GM21381 (cell line): ENCODE data around the gene CCDC85C.

Experiments used
- ATAC-seq: cut with Tn5 transposase; IDR thresholded peaks from one replicate; pipeline ENCODE4 v1.9.1; 2021; ENCODE audit warnings: mild to moderate bottlenecking, moderate library complexity; ENCODE audit not compliant: unreplicated experiment

CCDC85C gene

DNA sequence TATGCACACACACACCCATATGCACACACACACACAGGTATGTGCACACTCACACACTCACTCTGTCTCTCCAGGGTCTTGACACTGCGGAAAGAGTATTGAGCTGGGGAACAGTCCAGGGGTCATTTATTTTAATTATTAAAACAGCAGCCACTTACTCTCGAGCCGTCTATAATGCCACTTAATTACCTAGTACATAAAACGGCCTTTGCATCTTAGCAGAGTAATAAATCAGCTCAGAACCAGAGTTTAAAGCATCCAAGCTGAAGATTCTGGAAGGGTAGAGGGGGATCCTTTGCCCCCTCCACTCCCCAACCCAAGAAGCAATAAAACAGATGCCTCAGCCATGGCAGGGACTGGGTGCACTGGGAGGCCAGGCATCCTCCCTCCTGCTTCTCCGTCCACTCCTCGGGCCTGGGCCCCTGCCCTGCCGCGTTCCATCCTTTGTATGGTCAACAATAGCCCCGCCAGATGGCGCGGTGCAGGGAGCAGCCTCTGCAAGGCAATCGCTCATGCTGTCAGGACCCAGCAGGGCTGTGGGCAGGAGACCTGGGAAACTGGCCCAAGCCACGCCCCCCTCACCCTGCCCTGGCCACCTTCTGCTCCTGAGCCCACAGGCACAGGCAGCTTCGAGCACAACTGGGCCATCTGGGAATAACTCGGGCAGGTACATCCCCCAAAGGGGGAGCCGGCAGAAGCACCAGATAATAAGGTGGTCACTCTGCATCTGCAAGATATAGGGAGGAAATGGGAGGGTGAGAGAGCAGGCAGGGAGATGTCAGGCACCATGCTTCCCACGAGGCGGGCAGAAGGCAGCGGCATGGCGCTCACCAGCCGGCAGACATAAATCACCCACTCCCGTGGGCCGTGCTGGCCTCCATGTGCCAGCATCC lies 40.9 kb downstream of the CCDC85C start:
- ATAC-seq, result no peak

DNA sequence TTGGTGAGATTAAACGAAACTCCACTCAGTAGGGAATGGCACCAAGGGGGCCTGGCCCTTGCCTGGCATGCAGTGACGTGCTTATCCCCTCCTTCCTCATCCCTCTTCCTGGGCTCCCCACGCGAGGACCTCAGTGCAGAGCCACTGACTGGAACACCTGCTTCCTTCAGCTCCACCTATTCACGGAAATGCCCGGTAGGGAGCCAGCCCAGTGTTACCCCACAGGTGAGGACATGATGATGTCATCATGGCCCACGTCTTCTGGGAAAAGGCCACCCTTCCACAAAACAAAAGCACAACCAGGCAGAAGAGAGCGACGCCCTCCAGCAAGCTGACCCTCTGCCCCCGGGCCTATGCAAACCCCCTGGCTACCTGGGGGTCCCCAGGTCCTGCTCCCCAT lies 42.1 kb downstream of the CCDC85C start:
- no peak for ATAC-seq

DNA sequence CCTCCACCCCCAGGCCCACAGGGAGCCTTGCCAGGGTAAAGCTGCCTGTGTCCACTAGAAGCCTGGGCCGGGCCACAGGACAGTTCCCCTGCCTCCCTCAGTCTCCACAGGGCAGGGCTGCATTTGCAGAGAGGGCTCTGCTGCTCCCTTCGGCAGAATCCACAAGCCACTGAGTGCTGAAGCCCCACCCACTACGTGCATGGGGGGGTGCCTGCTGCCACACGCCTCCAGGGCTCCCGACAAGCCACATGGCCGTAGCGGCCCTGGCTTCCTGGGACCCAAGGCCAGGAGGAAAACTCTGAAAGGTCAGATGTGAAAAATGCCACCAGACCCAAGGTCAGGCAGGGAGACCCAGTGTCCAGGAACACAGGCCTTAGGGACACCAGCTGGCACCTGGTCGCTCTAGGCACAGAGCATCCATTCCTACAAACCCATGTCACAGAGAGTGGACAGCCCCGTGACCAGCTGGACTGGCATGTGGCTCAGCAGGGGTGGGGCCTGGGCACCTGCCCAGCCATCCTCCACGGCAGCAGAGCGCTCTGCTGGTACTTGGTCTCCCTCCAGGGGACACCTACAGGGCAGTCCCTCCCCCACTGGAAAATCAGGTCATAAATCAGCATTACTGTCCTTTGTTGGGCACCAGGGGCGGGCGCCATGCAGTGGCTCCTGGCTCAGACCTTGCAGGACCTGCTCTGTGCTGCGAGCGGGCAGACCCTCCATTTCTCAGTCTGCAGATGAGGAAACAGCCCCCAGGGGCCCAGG lies 42.9 kb downstream of the CCDC85C start:
- no peak for ATAC-seq

DNA sequence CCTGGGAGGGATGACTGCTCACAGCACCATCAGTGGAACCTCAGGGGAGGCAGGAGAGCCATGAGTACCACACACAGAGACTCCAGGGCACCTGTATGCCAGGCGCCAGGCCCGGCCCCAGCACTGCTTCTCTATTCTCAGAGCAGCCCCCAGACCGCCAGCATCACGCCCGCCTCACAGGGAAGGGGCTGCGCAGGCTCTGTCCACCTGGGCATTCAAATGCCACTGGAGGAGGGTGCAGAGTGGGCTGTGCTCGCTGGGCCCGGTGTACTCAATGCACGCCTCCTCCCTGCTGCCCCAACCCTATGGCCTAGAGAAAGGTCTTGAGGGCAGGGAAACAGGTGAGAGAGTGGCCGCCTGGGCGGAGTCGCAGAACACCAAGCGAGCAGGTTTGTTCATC lies 43.6 kb downstream of the CCDC85C start:
- ATAC-seq, result no peak

DNA sequence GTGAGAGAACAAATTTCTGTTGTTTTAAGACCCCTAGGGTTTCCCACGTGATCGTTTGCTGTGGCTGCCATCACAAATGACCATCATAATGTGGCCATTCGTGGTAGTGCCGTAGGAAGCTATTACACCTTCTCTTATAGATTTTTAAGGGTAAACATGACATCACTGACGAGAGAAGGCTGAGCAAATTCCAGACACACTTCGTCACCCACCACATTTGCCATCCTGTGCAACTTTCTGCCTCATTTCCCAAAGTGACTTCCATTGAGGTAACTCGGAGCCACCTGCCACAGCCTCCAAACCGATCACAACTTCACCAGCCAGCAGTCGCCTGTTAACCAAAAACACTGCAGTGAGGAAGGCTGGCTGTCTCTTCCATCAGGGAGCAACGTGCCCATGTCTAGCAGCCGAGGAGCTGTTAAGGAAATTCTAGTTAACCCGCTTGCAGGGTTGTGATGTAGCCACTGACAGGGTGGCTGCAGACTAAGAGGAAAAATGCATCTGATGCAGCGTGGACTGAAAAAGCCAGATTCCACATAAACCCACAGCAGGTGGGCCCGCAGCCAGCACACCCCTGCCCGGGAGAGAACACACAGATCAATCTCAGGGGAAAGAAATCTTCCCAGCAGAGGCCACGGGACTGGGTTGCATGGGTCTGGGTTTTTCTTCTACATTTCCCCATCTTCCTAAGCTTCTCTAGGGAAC lies 44.6 kb downstream of the CCDC85C start:
- ATAC-seq, result no peak

DNA sequence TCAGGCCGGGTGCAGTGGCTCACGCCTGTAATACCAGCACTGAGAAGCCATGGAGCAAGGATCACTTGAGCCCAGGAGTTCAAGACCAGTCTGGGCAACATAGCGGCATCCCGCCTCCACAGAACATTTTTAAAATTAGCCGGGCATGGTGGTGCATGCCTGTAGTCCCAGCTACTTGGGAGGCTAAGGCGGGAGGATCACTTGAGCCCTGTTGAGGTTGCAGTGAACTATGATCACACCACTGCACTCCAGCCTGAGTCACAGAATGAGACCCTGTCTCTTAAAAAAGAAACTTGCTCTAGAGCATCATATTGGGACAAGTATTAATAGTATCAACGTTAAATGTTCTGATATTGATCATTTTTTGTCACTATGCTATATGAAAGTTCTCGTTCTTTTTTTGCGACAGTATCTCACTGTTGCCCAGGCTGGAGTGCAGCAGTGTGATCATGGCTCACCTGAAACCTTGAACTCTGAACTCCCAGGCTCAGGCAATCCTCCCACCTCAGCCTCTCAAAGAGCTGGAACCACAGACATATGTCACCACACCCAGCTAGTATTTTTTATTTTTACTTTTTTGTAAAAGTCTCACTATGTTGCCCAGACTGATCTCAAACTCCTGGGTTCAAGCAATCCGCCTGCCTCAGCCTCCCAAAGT lies 47.7 kb downstream of the CCDC85C start:
- no peak for ATAC-seq

DNA sequence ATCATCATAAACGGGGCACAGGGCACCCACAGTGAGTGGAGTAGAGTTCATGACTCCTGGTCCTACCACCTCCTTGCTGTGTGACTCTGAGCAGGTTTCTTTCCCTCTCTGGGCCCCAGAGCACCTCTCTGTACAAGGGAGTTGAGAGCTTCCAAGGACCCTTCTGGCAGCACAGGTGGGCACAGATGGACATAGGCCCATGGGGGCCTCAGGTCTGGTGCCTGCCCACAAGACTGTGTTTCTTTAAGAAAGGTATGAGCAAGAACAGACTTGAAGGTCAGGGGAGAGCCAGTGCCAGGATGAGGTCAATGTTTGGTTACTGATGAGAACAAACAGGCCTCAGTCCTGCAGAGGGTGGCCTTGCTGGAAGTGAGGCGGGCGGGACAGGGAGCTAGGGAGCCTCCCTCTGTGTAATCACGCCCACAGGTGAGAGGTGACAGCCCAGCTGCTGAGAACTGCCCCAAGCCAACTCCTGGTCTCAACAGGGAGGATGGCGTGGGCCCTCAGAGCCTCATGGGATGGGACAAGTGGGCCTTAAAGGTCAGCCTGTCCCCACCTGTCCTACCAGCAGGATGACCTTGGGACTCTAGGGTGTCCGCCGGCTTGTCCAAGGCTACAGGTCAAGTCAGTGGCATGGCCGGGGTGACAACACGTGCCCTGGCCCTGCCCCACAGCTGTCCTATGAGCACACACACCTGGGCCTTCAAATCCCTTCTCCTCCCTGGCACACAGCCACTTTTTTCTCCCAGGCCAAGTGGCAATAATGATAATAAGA lies 49.1 kb downstream of the CCDC85C start:
- ATAC-seq, result no peak

DNA sequence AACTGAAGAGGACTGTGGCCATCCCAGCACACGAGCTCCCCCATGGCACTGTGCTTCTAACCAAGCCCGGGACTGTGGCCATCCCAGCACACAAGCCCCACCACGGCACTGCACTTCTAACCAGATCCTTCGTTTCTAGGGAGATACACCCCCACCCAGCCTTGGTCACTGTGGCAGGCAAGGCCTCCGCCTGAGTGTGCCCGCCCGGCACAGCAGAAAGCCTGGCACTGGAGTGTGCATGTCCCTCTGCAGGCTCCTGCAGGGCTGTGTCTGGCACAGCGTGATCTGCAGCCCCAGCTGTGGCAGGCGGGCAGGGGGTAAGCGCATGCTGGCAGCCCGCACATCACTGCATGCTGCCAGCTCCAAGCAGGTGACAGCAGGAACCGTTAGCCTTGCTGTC lies 49.8 kb downstream of the CCDC85C start:
- no peak for ATAC-seq

DNA sequence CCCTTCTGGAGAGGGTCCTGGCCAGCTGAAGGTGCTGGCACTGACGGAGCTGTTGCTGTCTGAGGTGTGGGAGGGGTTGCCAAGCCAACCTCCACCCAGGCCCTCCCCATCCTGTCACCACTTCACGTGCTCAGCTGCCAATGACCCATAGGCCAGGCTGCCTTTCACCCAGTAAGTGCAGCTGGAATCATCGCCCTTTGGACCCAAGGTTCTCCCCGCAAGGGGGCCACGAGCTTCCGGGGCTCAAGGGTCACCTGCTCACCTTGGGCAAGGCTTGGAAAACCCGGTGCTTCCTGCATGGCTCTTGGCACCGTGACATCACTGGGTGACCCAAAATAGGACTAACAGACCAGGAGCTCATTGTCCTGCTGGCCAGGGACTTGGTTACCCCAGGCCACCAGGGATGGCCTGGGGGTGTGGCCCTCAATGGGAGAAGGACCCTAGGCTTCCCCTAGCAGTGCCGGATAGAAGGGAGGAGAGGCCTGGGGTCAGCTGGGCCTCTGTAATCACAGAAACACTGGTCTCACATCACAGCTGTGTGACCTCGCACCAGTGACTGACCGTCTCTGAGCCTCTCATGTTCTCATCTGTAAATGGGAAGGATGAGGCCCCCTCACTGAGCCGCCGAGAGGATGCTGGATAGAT lies 51.3 kb downstream of the CCDC85C start:
- ATAC-seq, result no peak

DNA sequence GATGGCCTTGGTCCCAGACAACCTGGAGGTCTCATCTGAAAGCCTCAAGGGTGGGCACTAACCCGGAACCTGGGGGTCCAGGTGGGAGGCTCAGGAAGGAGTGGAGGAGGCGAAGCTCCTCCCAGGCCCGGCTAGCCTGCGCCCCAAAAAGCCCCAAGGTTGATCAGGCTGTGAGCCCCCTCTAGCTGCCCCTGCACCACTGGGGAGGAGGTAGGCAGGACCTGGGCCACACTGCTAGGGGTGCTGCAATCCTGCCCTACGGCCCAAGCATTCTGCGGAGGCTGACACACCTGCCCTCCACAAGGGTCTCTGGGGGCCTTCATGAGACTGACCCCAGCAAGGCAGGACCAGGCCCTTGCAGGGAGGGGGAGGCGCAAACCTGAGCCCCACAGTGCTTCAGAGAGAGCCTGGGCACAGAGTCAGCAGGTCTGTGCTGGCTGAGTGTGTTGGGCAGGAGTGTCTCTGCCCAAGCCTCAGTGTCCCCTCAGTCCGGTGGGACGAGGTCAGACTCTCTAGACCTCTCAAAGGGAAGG lies 51.9 kb downstream of the CCDC85C start:
- ATAC-seq, result no peak

DNA sequence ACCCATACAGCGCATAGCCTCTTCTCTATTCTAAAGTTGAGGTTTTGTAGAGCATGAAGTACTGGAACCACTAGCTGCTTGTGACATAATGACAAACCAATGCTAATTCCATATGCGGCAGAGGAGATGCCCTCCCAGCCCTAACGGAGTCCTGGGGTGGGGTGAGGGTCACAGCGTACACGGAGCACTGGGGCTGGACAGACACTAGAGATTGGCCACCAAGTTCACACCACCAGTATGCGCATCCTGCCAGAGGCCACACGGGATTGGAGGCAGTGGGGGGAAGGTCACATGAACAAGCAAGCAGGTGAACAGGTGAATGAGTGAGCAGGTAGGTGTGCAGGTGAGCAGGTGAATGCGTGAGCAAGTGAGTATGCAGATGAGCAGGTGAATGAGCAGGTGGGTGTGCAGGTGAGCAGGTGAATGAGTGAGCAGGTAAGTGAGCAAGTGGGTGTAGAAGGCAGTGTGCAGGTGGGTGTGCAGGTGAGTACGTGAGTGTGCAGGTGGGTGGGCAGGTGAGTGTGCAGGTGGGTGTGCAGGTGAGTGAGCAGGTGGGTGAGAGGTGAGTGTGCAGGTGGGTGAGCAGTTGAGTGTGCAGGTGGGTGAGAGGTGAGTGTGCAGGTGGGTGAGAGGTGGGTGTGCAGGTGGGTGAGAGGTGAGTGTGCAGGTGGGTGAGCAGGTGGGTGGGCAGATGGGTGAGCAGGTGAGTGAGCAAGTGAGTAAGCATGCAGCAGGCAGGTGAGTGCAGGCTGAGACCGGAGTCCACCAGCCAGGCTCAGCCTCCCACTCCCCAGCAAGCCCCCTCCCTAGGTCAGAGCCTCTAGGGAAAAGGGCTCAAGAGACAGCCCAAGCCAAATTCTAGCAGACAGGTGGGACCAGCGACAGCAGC lies 52.7 kb downstream of the CCDC85C start:
- ATAC-seq, result no peak

DNA sequence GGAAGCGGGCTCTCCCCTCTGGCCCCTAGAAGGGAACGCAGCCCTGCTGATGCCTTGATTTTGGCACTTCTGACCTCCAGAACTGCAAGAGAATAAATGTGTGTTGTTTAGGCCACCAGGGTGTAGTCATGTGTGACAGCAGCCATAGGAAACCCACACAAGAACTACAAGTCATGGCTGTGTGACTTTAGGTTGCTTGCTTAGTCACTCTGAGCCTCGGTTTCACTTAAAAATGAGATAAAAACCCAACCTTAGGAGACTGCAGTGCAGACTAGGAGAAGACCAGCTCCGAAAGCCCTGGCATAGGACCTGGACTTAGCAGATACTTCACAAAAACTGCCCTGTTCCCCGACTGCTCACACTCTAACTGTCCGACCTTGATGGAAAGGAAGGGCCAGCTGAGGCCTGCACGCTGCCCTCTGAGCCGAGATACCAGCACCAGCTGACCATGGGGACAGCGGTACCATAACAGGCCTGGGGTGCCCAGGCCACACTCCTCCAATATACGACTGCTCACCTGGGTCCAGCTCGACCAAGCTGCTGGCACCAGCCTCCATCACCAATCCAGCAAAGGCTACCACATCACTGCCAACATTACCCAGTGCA lies 53.5 kb downstream of the CCDC85C start:
- ATAC-seq, result no peak

DNA sequence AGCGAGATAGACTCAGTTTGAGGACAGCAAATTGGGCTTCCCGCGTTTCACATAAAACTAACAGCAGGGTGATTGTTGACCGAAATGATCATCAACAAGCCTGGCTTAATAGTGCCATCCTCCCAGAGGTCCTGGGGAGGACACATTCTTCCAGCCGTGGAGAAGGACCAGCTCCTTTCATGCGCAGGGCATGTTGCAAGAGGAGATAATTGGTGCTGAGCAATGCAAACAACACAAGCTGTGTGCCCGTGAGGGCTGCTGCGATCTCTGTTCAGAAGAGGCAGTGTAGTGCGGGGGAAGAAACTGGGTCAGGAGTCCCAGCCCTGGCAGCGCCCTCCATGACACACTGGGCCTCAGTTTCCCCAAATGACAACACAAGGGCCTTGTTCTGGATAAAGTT lies 54.3 kb downstream of the CCDC85C start:
- ATAC-seq, result no peak

DNA sequence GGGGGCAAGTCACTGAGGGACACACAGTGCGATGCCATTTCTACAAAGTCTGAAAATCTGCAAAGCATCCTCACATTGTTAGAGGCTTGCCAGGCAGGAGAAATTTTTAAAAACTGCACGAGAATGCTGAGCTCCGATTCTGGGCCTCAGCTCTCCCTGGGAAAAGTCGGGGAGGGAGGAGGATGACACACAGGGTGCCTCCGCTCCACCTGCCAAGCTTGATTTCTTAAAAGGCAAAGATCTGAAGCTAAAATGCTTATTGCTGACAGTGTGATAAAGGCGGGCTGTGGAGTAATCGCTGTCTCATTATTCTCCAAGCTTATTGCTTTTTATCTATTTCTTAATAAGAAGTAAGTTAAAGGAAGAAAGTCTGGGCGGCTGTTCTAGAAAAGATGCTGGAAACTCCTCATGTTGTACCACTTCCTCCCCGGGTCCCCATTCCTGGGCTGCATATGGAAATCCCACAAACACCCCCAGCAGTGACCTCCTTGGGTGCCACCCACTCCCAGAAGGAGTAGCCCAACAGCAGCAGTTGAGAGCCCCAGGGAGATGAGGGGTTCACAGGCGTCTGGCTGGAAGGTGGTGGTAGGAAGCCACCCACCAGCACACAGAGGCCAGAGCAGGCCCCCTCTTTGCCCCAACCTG lies 55.0 kb downstream of the CCDC85C start:
- no peak for ATAC-seq

DNA sequence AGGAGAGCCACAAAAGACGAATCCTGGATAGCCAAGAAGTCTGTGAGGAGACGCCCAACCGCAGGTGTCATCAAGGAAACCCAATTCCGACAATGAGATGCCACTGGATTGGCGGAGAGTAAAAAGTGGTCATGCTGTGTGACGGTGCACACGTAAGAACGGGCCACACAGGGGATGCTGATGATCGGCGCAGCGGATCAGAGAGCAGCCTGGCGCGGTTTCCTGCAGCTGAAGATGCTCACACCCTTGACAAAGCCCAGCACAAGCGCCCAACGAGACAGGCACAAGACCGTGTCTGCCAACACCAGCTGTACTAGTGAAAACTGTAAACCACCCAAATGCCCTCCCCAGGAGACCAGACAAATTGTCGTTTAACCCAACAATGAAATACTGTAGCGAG lies 55.8 kb downstream of the CCDC85C start:
- no peak for ATAC-seq

DNA sequence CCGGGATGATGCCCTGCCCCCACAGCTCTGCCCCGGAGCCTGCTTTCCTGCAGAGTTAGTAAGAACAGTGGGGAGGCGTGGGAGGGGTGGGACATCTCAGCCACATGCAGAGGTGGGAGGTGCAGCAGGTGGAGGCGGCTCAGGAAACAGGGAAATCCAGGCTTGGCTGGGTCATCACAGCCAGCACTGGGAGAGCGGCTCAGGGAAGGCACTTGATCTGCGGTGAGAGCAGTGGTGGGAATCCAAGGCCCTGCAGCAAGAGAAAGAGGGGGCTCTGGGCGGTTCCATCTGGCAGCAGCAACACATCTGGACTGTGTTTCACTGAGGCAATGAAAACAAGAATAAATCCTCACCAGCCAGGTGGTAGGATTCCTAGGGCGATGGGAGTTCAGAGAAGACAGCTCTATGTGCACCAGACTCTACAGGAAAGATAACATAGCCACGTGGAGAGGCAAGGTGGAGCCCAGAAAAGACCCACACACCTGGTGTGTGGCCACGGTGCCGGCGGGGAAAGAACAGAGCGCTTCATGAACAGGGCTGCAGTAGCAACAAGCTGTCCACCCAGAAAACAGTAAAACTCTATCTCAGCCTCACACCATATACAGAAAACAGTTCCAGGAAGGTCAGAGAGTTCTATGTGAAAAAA lies 57.6 kb downstream of the CCDC85C start:
- no peak for ATAC-seq

DNA sequence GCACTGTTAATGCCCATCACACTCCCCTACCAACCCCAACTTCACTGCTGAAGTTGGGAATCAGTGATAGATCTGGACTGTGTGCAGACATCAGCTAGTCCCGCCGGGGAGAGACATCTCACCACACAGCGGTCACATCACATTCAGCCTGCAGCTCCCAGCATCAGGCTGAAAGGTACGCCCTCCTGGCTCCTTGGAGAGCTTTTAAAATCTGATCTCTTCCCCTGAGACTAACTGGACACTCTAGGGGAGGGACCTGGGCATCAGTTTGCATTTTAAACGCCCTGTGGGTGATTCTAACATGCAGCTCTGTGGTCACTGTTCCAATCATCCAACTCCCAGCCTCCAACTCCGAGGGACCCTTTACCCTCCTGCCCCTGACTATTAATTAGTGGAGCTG lies 58.4 kb downstream of the CCDC85C start:
- no peak for ATAC-seq
